ENCODE data around the gene ST3GAL3.
A peak's percentile ranks its signal among the peaks of the same experiment; 100 is the strongest.
"Not testable (repeated sequence)": the region's sequence is repeated elsewhere in the genome, so short reads cannot be mapped to it uniquely, and the experiment has no call there.

Gene ST3GAL3

DNA sequence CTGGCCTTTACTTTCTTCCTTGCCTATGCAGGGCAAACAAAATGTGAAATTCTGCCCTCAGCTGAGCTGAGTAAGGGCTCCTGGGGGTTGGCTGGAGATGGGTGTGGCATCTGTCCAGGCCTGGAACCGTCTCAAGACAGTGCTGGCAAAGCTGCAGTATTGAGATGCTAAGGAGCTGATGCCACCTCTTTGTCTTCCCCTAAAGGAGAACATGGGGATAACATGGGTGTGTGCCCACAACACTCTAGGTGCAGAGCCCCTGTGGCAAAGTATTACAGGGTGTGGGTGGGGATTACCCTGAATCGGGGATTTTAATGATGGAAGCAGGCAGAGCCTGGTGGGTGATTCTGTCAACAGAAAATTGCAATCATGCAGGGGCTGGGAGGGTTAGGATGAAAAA lies 2.5 kb upstream of the ST3GAL3 start:
- peak; percentile 45 for DNase-seq (ENCODE audit: low spot score)

DNA sequence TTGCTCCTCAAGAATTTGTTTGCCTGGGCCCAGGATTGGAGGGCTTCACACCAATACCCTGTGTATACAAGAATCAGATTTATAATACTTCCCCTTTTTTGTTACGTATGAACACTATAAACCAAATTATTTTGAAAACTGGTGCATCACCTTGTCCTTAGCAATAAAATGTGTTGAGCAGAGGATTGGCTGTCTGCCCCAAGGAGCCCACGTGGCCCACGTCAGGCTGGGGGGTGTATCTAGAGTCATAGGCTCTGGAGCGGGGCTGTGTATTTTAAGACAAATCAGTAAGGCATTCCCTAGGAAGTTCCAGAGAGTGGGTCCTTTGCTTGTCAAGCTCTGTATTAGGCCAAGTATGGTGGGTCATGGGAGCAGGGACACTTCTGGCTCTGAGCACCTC lies 2.0 kb upstream of the ST3GAL3 start:
- no peak for DNase-seq (ENCODE audit: low spot score)

DNA sequence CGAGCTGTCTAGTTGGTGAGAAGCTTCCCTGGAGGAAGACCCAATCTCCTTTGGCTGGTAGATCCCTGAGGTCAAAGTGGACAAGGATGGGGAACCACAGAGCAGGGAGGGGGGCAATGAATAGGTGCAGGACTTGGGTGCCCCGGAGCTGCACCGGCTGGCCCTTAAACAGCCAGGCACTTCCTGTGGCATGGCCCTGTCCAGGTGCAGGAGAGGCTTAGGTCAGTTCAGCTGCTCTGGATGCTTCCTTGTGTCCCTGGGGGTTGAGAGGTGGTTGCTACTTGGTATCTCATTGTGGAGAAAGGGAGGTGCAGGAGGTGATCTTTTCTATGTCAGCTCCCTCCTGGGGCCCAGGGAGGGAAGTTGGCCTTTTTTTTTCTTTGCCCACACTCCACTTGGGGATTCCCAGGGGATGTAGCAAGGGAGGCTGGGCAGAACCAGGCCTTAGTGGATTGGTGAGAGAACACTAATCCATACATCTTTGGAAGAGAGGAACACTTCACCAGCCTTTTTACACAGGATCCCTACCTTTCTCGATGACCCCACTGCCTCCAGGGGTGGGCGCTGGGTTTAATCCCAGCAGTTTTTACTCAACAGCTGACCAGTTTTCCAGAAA lies 1.2 kb upstream of the ST3GAL3 start:
- no peak for DNase-seq (ENCODE audit: low spot score)

DNA sequence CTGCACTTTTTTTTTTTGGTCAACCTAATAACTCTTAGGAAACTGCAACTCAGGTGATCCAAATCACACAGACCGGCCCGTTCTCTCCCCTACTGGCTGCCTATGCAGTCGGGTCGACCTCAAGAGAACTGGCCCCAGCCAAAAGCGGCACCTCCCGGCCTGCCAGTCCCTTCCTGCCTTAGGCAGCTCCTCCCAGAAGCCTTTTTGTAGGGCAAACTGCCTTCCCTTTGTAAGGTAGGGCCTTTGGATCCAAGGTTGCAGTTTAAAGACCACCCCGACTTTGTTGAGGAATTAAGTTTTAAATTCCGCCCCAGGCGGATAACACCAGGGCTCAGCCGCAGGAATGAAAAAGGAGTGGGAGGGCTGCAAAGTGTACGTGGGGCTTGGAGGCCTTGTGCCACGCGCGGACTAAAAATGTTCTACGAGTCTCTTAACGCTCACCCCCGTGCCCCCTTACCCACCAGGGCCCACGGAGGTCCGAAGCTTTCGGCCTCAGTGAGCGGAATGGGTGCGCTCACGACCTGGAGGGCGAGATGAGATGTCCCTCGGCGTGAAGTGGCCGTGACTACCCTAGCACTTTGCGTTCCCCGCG lies 642 bp upstream of the ST3GAL3 start:
- peak; percentile 45 for DNase-seq (ENCODE audit: low spot score)

DNA sequence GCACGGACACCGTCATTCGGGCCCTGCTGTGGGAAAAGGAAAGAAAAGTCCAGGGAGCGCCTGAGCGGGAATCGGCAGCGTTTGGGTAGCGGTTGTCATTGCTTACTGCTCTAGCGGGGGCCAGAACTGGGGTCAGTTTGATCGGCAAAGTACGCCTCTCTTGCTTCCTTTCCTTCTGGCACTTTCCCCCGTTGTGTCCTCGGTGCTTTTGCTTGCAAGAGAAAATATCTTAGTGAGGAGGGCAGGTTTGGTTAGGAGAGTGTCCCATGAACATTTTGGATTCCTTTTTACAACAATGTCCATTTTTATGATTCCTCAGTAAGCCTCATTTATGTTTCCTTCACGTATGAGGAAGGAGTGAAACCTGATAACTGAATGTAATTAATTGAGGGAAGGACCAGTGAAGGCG lies 670 bp downstream of the ST3GAL3 start:
- DNase-seq (ENCODE audit: low spot score): no peak

DNA sequence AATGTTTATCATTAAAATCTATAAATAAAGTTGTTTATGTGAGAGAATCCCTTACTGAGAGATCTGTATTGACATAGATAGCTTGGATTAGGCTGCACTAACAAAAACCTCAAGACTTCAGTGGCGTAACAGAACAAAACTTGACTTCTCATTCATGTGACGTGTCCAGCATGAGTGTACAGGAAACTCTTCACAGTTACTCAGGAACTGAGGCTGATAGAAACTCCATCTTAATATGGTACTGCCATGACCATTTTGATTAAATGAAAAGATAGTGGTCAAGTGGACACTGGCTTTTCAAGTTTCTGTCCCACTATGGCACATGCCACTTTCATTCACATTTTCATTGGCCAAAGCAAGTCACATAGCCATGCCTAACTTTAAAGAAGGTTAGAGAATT lies 3.7 kb downstream of the ST3GAL3 start:
- DNase-seq (ENCODE audit: low spot score): no peak

DNA sequence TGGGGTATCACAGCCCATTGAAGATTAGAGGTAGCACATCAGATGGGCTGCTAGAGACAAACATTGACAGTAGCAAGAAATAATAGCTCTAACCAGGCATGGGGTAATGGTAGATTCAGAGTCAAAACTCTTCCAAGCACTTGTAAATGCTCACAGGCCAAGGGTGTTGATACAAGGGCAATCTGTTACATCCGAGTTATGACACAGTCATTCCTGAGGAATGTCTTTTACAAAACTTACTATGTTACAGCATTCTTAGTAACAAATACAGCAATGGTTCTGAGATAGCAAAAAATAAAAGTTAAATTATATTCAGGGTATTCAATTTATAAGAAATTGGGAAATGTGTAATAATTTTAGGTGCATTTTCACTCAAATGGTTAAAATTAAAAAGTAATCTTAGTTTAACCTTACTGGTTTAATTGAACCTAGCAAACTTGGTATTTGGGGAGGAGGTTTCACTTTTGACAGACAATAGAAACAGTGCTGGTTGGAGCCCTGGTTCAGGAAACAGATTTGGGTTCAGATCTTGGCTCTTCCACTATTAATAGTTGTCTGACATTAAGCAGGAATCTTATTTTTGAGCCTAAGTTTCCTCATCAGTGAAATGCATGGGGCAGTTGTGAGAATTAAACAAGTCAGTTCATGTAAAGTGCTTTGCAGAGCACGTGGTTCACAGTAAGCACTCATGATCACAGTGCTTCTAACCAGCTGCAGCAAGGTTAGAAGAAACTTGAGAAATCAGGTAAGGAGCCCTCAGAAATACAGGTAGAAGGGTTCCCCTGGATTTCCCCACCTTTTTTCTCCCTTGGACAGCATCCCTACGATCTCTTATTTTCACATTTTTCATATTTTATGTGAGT lies 4.4 kb downstream of the ST3GAL3 start:
- no peak for DNase-seq (ENCODE audit: low spot score)

DNA sequence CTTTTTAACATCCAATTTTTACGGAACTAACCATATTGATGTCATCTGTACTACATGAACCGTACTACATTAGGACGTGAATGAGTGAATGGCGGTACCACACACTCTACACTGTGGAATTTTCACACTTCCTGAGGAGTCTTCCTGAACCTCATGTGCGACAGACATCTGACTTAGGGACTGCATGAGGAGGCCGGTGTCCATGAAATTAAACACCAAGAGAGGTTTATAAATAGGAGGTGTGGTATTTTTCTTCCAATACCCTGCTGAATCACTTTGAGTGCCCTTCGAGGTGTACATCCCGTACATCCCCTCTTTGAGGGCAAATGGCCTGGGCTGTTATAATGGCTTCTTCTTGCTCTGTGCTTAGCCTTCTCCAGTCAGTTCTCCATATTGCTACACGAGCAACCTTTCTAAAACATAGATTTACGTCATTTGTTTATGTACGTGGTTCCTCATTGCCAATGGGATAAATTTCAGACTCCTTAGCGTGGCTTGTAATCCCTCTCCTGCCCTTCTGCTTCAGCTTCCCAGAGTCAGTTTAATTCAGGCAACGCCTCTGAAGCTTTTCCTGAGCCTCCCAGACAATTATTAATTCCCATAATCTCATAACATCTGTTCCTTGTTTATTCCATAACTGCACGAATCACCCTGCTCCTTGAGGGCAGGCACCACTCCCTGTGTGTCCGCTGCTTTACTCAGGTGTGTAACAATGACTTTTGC lies 9.4 kb downstream of the ST3GAL3 start:
- DNase-seq (ENCODE audit: low spot score): peak; percentile 66

DNA sequence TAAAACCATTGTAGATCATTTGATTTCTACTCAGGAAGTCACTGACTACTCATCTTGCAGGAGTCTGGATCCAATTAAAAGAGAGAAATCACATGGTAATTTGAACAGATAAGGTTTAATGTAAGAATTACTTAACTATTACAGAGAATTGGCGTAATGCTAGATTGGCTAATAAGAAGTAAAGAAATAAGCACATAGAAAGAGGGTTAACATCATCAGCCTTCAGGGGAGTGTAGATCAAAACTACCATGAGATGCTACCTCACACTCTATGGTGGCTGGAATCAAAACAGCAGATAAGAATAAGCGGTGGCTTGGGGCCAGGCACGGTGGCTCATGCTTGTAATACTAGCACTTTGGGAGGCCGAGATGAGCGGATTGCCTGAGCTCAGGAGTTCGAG lies 11.7 kb downstream of the ST3GAL3 start:
- no peak for DNase-seq (ENCODE audit: low spot score)

DNA sequence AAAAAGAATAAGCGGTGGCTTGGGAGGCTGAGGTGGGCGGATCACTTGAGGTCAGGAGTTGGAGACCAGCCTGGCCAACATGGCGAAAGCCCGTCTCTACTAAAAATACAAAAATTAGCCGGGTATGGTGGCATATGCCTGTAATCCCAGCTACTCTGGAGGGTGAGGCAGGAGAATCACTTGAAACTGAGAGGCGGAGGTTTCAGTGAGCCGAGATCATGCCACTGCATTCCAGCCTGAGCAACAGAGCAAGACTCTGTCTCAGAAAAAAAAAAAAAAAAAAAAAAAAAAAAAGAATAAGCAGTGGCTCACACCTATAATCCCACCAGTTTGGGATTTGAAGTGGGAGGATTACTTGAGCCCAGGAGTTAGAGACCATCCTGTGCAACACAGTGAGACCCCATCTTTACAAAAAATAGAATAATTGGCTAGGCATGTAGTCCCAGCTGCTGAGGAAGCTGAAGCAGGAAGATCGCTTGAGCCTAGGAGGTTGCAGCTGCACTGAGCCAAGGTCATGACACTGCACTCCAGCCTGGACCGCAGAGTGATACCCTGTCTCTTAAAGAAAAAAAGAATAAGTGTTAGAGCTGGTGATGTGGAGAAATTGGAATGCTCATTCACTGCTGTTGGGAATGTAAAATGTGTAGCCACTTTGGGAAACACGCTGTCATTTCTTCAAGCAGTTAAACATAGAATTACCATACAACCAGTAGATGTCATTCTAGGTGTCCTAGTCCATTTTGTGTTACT lies 12.5 kb downstream of the ST3GAL3 start:
- not testable (repeated sequence) for DNase-seq (ENCODE audit: low spot score)

DNA sequence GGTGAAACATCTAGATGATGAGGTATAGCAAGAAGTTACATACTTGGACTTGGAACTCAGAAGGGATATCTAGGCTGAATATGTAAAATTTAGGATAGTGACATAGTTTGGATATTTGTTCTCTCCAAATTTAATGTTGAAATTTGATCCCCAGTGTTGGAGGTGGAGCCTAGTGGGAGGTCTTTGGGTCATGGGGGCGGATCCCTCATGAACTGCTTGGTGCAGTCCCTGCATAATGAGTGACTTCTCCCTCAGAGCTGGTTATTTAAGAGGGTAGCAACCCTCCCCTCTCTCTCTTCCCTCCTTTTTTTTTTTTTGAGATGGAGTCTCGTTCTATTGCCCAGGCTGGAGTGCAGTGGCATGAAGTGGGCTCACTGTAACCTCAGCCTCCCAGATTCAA lies 15.5 kb downstream of the ST3GAL3 start:
- no peak for DNase-seq (ENCODE audit: low spot score)

DNA sequence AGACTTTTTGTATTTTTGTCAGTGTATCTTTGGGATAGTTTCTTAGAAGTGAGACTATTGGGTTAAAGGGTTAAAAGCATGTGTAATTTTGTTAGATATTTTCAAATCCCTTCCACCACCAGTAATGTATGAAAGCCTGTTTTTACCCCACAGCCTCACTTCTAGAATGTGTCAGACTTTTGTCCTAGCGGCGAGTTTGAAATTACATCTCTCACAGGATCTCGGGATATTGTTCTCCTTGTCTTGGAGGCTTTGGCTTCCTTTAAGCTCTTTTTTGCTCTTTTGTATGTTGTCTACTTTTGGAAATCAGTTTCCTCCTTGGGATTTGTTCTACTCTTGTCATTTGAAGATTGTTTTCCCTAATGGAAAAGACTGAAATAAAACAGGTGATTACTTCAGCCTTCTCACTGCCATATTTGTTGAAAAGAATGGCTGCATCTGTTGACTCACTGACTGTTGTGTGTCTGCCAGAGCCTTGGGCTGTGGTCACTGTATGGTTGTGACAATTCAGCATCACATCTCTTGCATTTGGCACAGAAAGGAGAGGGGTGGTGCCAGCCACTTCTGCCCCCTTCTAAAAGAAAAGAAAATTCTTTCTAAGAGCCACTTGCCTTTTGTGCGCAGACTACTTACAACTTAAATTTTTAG lies 22.6 kb downstream of the ST3GAL3 start:
- no peak for DNase-seq (ENCODE audit: low spot score)

DNA sequence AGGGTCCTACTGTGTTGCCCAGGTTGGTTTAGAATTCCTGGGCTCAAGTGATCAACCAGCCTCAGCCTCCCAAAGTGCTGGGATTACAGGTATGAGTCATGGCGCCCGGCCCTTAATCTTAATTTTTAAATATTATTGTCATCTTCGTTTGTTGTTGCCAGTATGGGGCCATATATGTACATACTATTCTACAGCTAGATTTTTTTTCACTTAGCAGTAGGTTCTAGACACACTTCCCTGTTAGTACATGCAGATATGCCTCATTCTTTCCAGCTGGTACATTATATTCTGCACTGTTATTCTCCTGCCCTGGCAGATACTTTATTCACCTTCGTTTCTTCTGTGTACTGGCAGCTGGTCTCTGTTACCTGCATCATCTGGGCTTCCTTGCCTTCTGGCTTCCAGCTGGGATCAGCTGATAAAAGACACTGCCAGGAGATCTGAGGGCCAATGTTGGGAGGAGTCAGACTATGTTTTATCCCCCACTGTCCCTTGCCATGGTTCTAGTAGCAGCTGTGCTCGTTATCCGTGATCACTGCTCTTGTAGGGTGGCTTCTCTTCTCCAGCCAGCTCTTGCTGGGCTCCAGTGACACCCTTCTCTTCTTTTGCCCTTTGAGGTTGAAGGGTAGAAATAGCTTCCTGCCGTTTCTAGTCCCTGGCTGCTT lies 24.7 kb downstream of the ST3GAL3 start:
- peak; percentile 38 for DNase-seq (ENCODE audit: low spot score)

DNA sequence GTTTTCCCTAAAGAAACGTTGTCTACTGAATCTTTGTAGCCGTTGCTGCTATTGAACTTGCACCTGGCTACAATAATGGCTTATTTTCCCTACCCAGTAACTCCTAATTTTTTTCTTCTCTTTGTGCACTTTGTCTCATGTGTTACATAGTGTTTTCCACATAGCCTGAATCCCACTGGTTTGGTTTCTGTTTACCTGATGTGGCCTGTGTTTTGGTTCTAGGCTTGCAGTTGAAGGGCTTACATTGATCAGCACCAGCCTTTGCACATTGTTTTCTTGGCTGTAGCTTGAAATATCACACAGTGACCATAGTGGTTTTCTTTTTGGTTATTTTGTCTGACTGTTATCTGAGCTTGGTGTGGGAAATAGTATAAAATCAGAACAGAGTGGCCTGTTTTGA lies 29.5 kb downstream of the ST3GAL3 start:
- DNase-seq (ENCODE audit: low spot score): no peak

DNA sequence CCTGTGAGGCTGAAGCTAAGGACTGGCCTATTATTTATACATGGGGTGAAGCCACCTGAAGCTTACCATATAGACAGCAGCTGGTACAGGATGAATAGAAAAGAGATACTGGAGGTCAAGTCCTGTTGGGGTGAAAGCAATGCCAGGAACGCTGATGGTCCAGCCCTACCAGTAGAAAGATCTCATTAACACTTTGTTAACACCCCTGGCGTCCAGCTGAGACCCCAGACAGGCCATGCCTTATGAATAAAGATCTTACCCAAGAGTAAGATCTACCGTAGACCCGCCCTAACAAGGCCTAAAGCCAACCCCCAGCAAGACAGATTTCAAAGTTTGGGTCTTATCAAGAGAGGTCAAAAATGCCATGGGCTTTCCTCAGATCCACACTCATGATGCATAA lies 34.7 kb downstream of the ST3GAL3 start:
- DNase-seq (ENCODE audit: low spot score): no peak

DNA sequence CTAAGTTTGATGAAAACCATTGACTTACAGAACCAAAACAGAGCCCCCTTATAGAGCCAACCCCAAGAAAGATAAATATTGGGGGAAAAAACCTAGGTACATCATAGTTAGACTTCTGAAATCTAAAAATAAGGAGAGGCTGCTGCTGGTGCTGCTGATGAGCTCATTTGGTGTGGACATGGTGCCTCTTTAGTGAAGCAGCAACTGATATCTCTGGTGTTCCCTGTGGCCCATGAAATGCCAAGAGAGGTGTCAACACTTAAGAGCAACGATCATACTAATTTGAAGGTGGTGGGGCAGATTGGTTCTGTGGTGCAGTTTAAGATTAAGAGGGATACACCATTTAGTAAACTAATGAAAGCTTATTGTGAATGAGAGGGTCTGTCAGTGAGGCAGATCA lies 35.9 kb downstream of the ST3GAL3 start:
- DNase-seq (ENCODE audit: low spot score): no peak

DNA sequence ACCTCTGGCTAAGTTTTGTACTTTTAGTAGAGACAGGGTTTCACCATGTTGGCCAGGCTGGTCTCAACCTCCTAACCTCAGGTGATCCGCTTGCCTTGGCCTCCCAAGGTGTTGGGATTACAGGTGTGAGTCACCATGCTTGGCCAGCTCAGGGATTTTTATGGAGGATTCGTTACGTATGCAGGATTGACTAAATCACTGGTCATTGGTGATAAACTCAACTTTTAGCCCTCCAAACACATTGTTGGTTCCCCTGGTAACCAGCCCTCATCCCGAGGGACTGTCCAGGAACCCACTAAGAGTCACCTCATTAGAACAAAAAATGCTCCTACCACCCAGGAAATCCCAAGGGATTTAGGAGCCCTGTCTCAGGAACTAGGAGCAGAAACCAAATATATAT lies 40.4 kb downstream of the ST3GAL3 start:
- no peak for DNase-seq (ENCODE audit: low spot score)

DNA sequence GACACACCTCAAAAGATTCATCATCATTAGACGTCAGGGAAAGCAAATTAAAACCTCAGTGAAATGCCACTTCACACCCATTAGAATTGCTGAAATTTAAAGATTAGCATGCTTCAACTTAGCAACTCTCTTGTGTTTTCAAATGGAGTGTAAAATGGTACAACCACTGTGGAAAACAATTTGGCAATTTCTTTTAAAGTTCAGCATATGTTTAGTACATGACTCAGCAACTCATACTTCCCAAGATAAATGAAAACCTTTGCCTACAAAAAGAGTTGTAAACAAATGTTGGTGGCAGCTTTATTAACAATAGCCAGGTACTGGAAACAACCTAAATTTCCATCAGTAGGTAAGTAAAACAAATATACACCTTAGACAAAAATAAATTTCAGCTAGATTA lies 42.7 kb downstream of the ST3GAL3 start:
- no peak for DNase-seq (ENCODE audit: low spot score)

DNA sequence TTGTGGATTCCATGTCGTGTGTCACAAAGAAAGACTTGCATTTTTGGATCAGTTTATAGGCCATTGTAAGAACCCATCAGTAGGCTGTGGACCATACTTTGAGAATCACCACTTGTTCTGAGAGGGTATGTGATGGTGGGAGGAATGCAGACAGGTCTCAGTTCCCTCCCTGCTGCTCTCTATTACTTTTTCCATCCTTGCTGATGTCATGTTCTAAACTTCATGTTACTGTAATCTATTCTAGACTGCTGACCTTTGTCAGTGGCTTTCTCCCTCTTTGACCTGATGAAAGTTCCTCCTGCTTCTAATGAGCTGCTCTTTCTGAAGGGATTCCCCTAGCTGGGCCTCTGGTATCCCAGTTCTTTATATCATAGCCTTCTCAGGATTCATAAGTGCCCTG lies 46.1 kb downstream of the ST3GAL3 start:
- DNase-seq (ENCODE audit: low spot score): no peak

DNA sequence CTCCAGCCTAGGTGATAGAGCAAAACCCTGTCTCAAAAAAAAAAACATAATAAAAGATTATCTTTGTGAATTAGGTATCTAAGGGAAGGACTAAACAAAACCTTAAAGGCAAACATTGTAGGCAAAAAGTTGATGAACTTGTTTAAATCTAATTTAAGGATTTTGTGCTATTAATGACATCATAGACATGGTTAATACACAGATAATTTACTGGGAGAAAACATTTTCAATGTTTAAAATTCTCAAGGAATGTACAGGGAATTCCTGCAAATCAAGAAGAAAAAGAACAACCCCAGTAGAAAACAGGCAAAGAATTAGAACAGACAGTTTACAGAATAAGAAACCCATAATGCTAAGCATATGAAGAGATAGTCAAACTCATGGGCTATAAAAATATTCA lies 47.6 kb downstream of the ST3GAL3 start:
- DNase-seq (ENCODE audit: low spot score): no peak
